ENCODE data around the gene RHOH.
"Not testable (repeated sequence)": the region's sequence is repeated elsewhere in the genome, so short reads cannot be mapped to it uniquely, and the experiment has no call there.

Gene RHOH

DNA sequence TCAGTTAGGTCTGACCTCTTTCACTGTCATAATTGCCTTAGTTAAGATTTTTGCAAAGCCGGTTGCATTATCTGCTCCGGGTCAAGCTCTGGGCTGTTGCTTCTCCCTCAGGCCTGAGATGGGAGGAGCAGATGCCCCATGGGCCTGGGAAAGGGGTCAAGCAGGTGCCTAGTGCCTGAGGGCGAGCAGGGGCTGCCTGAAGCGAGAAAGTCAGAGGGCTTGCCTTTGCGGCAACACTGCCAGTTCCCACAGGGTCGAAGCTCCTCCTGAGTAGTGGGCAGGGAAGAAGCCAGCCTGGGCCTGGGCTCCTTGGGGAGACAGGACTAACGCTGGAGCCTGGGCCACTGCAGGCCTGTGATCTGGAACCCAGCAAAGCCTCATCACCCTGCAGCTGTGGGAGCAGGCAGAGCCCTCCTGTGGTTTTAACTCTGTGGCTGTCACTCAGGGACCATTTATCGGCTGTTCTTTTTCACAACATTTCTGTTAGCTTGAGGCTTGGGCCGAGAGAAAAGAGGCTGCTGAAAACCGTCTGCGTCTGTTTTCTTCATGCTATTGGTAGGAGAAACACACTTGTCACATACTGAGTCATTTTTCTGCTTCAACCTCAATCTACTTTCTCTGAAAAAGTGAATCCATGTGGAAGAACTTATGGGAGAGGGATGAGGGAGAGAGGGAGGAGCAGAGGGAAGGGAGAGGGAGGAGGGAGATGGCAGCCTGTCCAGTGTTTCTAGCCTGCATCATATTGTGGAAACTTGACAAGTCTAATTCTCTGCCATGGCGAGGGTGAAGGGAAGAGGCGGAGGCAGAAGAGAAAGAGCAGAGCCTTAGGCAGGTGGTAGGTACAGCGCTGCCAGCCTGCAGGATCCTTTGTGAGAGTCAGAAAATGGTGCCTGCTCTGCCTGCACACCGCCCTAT is 68.4 kb downstream of the RHOH start:
- DNase-seq: peak; percentile 61

DNA sequence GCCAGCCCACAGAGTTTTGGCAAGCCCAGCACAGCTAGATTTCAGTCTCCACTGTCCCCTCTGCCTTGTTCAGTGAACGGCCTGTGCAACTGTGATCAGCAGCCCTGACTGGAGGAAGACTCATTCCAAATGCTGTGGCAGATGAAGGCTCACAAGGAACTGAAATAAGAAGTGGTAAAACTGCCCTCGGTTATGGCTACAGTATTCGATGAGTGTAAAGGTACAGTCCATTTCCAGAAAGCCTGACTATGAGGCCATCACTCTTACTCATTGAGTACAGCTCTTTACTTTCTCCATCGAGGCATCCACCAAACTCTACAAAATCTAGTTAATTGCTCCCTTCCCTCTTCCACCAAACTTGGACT is 69.1 kb downstream of the RHOH start:
- DNase-seq: no peak

- DNase-seq: no peak
These were observed 72.3 kb downstream of the RHOH start for GRCh38 chr4:40269133-40269532.

- no peak for DNase-seq
These were observed 73.8 kb downstream of the RHOH start for GRCh38 chr4:40270609-40271008.

DNA sequence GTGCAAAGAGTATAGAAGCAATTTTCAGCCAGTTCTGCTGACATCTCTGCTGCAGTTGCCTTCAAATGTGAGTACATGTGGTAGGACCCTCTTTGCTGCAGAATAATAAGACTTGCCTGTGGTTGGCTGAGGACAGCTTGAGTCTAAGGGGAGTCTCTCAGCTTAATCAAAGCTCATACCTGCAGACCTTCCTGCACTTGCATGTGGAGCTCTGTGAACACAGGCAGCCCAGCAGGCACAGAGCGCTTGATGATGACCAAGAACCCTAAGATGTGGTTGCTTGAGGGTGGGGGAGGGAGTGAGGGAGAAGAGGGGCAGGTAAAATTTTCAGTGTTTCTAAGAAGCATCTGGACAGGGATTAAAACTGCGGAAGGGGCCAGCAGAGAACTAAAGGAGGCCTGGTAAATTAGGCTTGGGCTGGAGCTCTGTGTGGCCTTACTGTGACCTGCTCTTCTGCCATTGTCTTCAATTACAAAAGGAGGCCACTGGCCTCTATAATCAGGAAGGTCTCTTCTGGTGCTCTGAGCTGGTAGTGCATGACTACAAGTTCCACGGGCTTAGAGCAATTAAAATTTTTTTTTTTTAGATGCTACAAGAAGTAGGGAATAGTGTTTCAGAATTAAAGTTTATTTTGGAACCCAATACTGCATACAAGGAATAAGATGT is 78.4 kb downstream of the RHOH start:
- DNase-seq: no peak

- DNase-seq: no peak
These were observed 79.7 kb downstream of the RHOH start for GRCh38 chr4:40276546-40276945.

DNA sequence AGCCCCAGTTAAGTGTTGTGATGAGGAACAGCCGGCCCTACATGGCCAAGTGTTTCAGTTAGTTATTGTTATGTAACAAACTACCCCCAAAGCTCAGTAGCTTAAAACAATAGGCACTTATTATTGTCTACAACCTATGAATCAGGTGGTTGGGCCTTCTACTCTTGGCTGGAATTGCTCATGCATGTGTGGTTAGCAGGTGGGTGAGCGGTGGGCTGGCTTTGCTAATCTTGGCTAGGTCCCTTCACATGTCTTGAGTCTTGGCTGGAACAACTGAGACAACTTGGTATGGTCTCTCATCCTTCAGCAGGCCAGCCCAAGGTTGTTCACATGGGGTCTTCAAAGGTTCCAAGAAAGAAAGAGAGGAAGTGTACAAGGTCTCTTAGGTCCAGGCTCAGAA is 83.8 kb downstream of the RHOH start:
- DNase-seq: no peak

GRCh38 chr4:40281099-40281498 is 84.3 kb downstream of the RHOH start:
- no peak for DNase-seq

DNA sequence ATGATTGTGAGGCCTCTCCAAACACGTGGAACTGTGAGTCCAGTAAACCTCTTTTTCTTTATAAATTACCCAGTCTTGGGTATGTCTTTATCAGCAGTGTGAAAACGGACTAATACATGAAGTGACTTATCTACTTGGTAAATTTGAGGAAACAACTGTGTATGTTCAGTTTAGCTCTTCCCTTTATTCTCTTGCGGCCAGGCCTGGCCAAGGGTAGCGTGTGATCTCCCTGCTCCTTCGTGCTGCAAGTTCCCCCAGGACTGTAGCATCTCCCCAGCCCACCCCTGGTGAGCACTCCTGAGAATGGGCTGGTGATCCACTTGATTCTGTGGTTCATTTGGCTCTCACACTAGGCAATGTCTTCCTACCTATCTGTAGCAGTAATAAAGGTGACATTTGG is 85.1 kb downstream of the RHOH start:
- DNase-seq: no peak

GRCh38 chr4:40282857-40283256 is 86.0 kb downstream of the RHOH start:
- not testable (repeated sequence) for DNase-seq

- DNase-seq: no peak
These were observed 86.6 kb downstream of the RHOH start for GRCh38 chr4:40283413-40283812.

- no peak for DNase-seq
These were observed 87.1 kb downstream of the RHOH start for GRCh38 chr4:40283968-40284367.

GRCh38 chr4:40285692-40286091 is 88.9 kb downstream of the RHOH start:
- DNase-seq: no peak

DNA sequence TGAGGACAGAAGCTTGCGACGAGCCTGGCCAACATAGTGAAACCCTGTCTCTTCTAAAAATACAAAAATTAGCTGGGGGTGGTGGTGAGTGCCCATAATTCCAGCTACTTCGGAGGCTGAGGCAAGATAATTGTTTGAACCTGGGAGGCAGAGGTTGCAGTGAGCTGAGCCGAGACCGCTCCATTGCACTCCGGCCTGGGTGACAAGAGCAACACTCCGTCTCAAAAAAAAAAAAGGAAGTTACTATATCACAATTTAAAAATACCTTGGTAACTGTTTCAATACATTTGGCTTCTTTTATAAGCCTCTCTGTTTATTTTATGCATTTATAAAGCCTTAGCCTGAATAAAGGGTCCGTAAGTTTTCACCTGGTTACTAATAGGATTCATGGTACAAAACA is 91.7 kb downstream of the RHOH start:
- DNase-seq: no peak

GRCh38 chr4:40289366-40290188 is 92.7 kb downstream of the RHOH start:
- no peak for DNase-seq

DNA sequence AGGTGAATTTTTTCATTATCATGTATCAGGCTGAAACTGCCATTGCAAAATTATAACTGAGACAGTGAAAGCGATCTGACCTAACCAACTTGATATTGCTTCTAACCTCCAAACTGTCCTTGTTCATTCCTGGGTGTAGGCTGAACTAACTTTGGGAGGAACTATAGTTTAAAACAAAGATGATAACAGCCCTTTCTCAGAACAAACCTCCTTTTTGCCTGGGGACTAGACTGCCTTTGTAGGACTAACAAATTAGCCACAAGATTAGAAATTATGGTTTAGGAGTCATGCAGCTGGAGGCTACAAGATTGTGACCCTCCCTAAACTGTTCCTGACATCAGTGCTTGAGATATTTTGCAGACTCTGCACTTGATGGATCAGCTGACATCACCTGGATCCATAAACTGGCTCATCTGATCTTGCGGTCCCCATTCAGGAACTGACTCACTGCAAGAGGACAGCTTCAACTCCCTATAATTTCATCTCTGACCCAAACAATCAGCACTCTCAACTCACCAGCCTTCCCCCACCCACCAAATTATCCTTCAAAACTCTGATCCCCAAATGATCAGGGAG is 93.9 kb downstream of the RHOH start:
- DNase-seq: not testable (repeated sequence)

GRCh38 chr4:40292313-40292759 is 95.5 kb downstream of the RHOH start:
- DNase-seq: no peak

- no peak for DNase-seq
These were observed 97.5 kb downstream of the RHOH start for GRCh38 chr4:40294339-40294738.

GRCh38 chr4:40295030-40295429 is 98.2 kb downstream of the RHOH start:
- not testable (repeated sequence) for DNase-seq

DNA sequence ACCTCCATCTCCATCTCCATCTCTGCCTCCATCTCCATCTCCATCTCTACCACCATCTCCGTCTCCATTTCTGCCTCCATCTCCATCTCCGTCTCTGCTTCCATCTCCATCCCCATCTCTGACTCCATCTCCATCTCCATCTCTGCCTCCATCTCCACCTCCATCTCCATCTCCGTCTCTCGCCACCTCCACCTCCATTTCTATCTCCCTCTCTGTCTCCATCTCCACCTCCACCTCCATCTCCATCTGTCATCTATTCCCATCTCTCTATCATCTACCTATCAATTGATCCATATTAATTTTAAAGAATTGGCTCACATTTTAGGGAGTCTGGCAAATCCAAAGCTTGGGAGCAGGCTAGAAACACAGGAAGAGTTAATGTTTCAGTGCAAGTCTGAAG is 98.7 kb downstream of the RHOH start:
- DNase-seq: no peak
